Measurements from ENCODE around the gene CMC1. TPM values are rescaled to one million over a fixed set of nuclear protein-coding genes. Genes with fewer than 3 reads are reported as not detected.

Gene CMC1
- total RNA-seq, 1 experiment from 2014 or later, result 22.8 TPM

DNA sequence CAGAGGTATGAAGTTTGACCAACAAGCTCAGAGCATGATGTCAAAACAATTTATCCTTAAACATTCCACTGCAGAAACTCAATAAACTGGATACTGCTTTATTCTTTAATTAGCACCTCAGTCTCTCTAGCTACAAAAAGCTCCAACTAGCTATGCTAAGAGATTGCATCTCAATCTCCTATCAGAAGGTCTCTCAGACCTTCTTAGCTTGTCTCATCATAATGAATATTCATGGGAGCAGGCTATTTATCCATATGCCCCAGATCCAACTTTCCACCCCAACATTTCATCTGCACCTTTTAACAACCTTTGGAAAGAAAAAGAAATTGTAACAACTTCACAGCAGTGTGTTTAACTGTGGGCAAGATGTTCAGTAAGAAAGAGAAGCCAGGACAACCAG, 95.8 kb downstream of the CMC1 start:
- intact Hi-C loops (cut with micrococcal nuclease; ENCODE audit: unreplicated experiment), result no loop called here
- H3K9me3 Mint-ChIP-seq (ENCODE audit: unreplicated experiment), result no peaks in the 10 kb centered on the region
- peaks cover 6% of the 10 kb centered on the region for H3K36me3 Mint-ChIP-seq (ENCODE audit: insufficient read depth, unreplicated experiment)

DNA sequence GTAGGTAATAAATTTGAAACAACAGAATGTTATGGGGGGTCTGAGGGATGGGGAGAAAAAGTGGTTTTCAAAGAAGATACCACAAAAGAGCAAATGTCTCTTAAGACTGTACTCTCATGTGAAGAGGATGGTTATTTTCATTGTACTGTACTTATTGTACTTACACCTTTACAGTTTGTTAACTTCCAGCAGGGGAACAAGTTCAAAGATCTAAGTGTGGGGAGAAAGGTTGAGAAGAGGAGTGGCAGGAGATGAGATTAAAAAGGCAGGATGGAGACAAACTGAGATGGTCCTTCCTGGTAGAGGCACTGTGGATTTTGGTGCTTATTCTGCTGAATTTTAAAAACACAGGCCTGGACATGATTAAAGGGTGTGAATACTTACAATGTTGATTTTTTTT, 101.7 kb downstream of the CMC1 start:
- ChIA-PET CTCF (no interaction called here), POLR2A (no interaction called here)
- H3K4me3 Mint-ChIP-seq (ENCODE audit: unreplicated experiment), result no peak overlapping the region
- TF ChIP-seq, protein P1, sequence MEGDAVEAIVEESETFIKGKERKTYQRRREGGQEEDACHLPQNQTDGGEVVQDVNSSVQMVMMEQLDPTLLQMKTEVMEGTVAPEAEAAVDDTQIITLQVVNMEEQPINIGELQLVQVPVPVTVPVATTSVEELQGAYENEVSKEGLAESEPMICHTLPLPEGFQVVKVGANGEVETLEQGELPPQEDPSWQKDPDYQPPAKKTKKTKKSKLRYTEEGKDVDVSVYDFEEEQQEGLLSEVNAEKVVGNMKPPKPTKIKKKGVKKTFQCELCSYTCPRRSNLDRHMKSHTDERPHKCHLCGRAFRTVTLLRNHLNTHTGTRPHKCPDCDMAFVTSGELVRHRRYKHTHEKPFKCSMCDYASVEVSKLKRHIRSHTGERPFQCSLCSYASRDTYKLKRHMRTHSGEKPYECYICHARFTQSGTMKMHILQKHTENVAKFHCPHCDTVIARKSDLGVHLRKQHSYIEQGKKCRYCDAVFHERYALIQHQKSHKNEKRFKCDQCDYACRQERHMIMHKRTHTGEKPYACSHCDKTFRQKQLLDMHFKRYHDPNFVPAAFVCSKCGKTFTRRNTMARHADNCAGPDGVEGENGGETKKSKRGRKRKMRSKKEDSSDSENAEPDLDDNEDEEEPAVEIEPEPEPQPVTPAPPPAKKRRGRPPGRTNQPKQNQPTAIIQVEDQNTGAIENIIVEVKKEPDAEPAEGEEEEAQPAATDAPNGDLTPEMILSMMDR (IDR thresholded peaks at IDR 0.05; ENCODE audit: insufficient read depth in 1 of 2, low read depth in 1 of 2, low read length in 1 of 2, severe bottlenecking in 1 of 2, unreplicated experiment in 1 of 2), result no peak
- Histone ChIP-seq H3K27me3 (replicated peaks; ENCODE audit: control insufficient read depth, insufficient read depth, low read length) (no peaks in the 10 kb centered on the region), H3K4me3 (ENCODE audit: low read depth, low read length) (no peak overlapping the region), H3K4me1 (no peaks in the 10 kb centered on the region), H3K36me3 (ENCODE audit: control insufficient read depth, insufficient read depth, low read length) (no peaks in the 10 kb centered on the region), H3K9me3 (no peaks in the 10 kb centered on the region)
- H3K9me3 Mint-ChIP-seq (ENCODE audit: unreplicated experiment), result no peaks in the 10 kb centered on the region
- no TSS peak for BruUV-seq (replicated peaks)
- intact Hi-C loops (cut with micrococcal nuclease; ENCODE audit: unreplicated experiment), result loop anchor here (10.0 kb wide), 1 partner anchor 858 kb away; the partner anchor contains the start of gene SLC4A7
- H3K4me1 Mint-ChIP-seq (ENCODE audit: low read depth, unreplicated experiment), result no peaks in the 10 kb centered on the region
- no peaks in the 10 kb centered on the region for H3K27me3 Mint-ChIP-seq (ENCODE audit: insufficient read depth, unreplicated experiment)
- no peak for DNase-seq
- no peak overlapping the region for H3K27ac Mint-ChIP-seq (ENCODE audit: unreplicated experiment)
- H3K36me3 Mint-ChIP-seq (ENCODE audit: insufficient read depth, unreplicated experiment), result peaks cover 4% of the 10 kb centered on the region

More for the DNA sequence above, 95.8 kb downstream of the CMC1 start:
- no peak overlapping the region for H3K4me3 Mint-ChIP-seq (ENCODE audit: unreplicated experiment)
- ChIA-PET POLR2A (no interaction called here), CTCF (interaction anchor here (0.5 kb wide), 1 partner anchor 656 kb away, joined by 3 read pairs; no protein-coding TSS in a partner anchor)
- H3K27me3 ChIP-seq (replicated peaks; ENCODE audit: control insufficient read depth, insufficient read depth, low read length), result no peaks in the 10 kb centered on the region
- H3K36me3 ChIP-seq (ENCODE audit: control insufficient read depth, insufficient read depth, low read length), result no peaks in the 10 kb centered on the region; the same call in 1 of the 2 replicates
- no peaks in the 10 kb centered on the region for H3K4me1 ChIP-seq
- BruUV-seq (replicated peaks), result no TSS peak
- H3K27ac Mint-ChIP-seq (ENCODE audit: unreplicated experiment), result no peak overlapping the region
- no peaks in the 10 kb centered on the region for H3K4me1 Mint-ChIP-seq (ENCODE audit: low read depth, unreplicated experiment)
- H3K27me3 Mint-ChIP-seq (ENCODE audit: insufficient read depth, unreplicated experiment), result no peaks in the 10 kb centered on the region
- no peak overlapping the region for H3K4me3 ChIP-seq (ENCODE audit: low read depth, low read length)
- TF ChIP-seq, protein P1 (IDR thresholded peaks at IDR 0.05; ENCODE audit: insufficient read depth in 1 of 2, low read depth in 1 of 2, low read length in 1 of 2, severe bottlenecking in 1 of 2, unreplicated experiment in 1 of 2), result no peak
- DNase-seq, result no peak
- no peaks in the 10 kb centered on the region for H3K9me3 ChIP-seq

DNA sequence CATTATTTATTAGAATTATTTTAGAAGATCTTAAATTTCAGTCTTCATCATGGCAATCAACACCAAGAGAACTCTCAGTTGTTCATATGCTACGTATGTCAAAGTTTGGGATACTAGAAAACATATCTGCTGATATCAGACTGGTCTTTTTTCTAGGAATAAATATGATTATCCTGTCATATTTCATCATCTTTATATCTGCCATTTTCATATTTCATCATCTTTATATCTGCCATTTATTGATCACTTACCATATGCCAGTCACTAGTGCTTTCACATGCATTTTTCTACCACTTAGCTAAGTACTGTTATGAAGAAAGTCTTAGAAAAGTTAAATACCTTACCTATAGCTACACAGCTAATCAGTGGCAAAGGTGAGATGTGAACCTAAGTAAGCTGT, 104.3 kb downstream of the CMC1 start:
- no peak for DNase-seq
- H3K4me3 ChIP-seq (ENCODE audit: low read depth, low read length), result no peak overlapping the region
- no peaks in the 10 kb centered on the region for H3K27me3 ChIP-seq (replicated peaks; ENCODE audit: control insufficient read depth, insufficient read depth, low read length)
- Mint-ChIP-seq H3K4me3 (ENCODE audit: unreplicated experiment) (no peak overlapping the region), H3K27me3 (ENCODE audit: insufficient read depth, unreplicated experiment) (no peaks in the 10 kb centered on the region), H3K36me3 (ENCODE audit: insufficient read depth, unreplicated experiment) (peaks cover 12% of the 10 kb centered on the region), H3K27ac (ENCODE audit: unreplicated experiment) (no peak overlapping the region), H3K9me3 (ENCODE audit: unreplicated experiment) (no peaks in the 10 kb centered on the region), H3K4me1 (ENCODE audit: low read depth, unreplicated experiment) (peaks cover 7% of the 10 kb centered on the region)
- ChIA-PET POLR2A (no interaction called here), CTCF (no interaction called here)
- no TSS peak for BruUV-seq (replicated peaks)
- H3K36me3 ChIP-seq (ENCODE audit: control insufficient read depth, insufficient read depth, low read length), result no peaks in the 10 kb centered on the region
- TF ChIP-seq, protein P1 (IDR thresholded peaks at IDR 0.05; ENCODE audit: insufficient read depth in 1 of 2, low read depth in 1 of 2, low read length in 1 of 2, severe bottlenecking in 1 of 2, unreplicated experiment in 1 of 2), result no peak
- H3K4me1 ChIP-seq, result no peaks in the 10 kb centered on the region
- H3K9me3 ChIP-seq, result no peaks in the 10 kb centered on the region
- intact Hi-C loops (cut with micrococcal nuclease; ENCODE audit: unreplicated experiment), result loop anchor here (5.0 to 10.0 kb wide), 2 partner anchors 633 to 861 kb away; partner anchors contain the start of gene SLC4A7
